GM19438 (cell line): ENCODE data around the gene CP.

Experiments
- ATAC-seq: cut with Tn5 transposase; IDR thresholded peaks from one replicate; pipeline ENCODE4 v1.9.1; 2021; ENCODE audit warnings: low read depth; ENCODE audit not compliant: unreplicated experiment

Gene CP

DNA sequence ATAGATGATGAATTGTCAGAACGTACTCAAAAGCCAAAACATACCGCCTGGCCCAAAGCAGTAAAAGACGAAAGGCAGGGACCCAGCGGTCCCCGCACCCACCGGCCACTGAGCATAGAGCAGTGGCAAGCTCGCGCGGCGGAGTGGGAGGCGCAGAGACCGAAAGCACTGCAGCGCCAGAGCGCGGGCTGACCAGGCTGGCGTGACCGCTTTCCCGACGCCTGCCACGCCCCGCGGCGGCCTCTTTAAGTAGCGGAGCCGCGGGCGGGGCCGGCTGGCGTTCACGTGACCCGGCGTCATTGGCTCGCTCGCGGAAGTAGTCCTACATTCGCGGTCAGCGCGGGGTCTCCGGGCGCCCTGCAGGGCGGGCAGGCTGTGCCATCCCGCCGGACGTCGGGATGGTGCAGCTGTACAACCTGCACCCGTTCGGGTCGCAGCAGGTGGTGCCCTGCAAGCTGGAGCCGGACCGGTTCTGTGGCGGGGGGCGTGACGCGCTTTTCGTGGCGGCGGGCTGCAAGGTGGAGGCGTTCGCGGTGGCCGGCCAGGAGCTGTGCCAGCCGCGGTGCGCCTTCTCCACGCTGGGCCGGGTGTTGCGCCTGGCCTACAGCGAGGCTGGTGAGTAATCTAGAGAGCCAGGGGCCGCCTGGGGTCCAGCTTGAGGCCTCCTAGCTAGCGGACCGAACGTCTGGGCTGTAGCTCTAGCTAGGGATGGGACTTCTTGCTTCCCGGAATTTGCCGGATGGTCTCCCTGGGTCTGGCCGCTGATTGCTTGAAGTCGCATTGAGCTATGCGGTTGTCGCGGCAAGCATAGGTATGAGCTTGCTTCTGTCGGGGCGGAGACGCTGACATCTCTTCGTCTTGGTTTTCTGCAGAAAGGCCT is 92.1 kb downstream of the CP start, which contains the start of gene HPS3:
Gene HPS3 (plus strand): TSS at position 313 of the 880 bp plus-strand sequence. CDS start 86 bp downstream, at position 399.
- ATAC-seq, result peak; percentile 88

DNA sequence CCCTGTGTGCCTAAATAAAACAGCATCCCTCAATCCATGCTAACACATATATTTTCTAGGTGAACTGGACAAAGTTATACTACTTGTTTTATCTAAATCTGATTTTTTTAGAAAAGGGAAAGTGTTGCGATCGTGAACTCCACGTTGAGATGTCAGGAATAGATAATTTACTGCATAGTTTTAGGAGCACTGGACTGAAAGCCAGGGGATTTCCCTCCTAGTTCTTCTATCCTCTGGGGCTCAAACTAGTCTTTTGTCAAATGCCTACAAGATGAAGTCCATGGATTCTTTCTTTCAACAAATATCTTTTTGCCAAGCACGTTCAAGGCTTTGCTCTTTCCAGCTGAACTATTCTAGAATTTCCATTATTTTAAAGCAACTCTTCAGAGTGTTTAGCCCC is 92.8 kb downstream of the CP start:
- ATAC-seq, result no peak

DNA sequence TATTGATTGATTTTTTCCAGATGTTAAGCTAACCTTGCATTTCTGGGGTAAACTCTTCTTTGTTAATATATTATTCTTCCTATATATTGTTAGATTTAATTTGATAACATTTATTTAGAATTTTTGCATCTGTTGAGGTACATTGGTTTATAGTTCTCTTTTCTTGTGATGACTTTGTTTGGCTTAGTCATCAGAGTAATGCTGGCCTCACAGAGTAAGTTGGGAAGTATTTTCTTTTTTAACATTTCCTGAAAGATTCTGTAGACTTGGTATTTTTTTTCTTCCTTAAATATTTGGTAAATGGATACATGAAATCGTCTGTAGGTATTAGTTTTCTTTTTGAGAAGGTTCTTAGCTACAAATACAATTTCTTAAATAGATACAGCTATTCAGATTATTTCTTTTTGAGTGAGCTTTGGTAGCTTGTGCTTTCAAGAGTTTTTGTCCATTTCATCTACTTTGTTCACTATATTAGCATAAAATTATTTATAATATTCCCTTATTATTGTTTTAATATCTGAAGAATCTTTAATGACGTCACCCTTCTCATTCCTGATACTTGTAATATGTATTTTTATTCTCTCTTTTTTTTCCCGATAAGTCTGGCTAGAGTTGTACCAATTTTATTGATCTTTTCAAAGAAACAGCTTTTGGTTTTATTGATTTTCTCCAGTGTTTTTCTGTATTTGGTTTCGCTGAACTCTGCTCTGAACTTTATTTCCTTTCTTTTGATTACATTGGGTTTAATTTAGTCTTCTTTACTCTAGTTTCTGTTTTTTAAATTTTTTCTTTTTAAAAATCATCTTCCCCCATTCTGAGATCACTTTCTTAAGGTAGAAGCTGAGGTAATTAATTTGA is 98.7 kb downstream of the CP start:
- no peak for ATAC-seq
